NCI-H146 treated with DMSO at 0.1 percent for 48 hours (cell line): ENCODE data around the gene LRRC8B.

Source experiments
- DNase-seq: peaks from one replicate; lab custom pipeline; 2025; ENCODE audit not compliant: unreplicated experiment; lab: John Stamatoyannopoulos, UW

Gene LRRC8B

GRCh38 chr1:89630048-89630447 lies 105.4 kb downstream of the LRRC8B start:
- DNase-seq, result no peak

DNA sequence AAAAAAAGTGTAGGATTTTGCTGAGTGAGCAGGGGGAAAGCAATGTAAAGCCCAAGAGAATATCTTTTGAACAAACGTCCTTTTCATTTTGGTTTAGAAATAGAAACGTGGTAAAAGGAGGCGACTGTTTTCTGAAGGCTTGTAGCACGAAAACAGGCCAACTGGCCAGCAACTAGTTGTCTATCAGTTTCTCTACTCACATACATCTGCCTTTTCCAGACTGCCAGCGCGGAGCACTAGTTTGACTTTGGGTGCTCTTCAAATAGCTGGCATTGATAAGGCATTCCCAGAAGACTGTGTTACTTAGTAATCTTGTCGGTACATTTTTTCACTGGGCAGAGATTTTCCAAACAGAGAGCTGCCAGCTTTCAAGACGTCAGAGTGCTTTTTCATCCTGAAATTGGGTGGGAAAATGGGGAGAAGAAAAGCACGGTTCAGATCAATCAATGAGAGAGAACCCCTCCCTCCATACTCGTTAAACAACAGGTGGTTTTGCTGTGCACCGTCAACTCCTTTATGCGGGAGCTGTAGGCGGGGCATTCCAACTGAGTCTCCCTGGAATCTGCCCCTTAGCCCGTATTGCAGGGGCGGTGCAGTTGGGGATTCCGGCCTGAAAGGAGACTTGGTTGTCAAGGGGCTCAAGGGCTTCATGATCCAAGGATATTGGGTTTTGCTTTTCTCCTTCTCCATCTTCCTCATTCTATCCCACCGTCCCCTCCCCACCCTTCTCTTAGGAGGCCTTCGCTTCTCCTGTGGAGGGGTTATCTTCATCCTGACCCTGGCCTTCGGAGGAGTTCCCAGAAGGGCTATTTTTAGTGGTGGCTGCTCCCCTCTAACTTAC lies 107.4 kb downstream of the LRRC8B start:
- peak; percentile 64 for DNase-seq

DNA sequence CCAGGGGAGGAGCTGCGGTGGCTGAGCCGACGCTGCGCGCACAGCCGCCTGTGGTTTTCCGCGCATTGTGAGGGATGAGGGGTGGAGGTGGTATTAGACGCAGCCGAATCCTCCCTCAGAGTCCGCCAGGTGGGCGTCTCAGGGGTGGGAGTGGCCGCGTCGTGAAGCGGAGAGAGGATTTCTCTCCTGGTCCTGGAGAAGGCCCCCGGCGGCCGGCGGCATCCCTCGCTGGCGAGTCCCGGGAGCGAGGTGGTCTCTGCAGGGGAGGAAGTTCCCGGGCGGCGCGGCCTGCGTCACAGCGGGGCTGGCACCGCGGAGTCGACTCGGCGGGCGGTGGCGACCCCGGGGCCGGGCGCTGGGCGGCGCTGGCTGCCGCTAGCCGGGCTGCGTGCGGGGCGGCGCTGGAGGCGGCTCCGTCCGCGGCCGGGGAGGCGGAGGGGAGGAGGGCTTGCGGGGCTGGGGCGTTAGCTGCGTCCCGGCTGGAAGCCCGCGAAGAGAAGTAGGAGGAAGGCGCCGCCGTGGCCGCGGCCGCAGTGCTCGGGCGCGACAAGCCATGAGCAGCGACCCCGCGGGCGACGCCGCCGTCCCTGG lies 108.1 kb downstream of the LRRC8B start, which contains the start of gene LRRC8C:
Gene LRRC8C (plus strand): TSS at position 464 of the 591 bp plus-strand sequence. CDS start 53,354 bp downstream, outside the sequence.
- DNase-seq, result peak; percentile 63

GRCh38 chr1:89633248-89633799 lies 108.7 kb downstream of the LRRC8B start:
- peak; percentile 28 for DNase-seq

DNA sequence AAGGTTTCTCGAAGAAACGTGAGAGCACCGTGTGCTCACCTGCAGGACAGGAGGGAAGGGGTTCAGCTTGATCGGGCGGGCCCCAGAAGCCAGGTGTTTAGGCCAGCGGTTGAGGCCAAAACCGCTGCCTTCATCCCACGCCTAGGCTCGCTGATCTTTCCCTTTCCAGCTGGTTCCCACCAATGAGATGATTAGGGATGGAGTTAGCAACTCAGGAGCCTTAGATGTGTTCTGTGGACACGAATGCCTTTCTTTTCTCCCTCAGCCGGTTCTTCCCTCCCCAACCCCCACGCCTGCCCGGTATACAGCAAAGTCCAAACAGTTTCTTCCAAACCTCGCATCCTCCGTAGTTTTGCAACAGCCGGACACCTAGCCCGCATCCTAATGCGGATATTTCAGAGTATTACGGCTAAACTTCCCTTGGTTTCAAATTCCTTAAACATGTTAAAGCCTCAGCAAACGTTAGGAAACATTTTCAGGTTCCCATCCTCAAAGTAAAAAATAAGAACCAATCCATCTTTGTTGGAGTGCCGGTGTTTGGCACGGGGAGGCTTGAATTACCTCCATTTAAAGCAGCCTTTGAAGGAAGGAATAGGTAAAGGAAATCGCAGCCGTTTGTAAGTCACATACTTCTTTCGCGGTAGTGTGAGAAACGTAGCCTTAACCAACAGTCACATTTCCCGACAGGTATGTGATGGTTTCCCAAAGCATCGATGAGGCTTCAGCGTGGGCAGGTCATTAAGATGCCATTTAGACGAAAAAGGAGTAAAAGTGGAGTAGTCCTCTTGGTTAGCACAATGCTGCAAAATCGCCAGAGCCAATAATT lies 109.4 kb downstream of the LRRC8B start:
- peak; percentile 11 for DNase-seq

DNA sequence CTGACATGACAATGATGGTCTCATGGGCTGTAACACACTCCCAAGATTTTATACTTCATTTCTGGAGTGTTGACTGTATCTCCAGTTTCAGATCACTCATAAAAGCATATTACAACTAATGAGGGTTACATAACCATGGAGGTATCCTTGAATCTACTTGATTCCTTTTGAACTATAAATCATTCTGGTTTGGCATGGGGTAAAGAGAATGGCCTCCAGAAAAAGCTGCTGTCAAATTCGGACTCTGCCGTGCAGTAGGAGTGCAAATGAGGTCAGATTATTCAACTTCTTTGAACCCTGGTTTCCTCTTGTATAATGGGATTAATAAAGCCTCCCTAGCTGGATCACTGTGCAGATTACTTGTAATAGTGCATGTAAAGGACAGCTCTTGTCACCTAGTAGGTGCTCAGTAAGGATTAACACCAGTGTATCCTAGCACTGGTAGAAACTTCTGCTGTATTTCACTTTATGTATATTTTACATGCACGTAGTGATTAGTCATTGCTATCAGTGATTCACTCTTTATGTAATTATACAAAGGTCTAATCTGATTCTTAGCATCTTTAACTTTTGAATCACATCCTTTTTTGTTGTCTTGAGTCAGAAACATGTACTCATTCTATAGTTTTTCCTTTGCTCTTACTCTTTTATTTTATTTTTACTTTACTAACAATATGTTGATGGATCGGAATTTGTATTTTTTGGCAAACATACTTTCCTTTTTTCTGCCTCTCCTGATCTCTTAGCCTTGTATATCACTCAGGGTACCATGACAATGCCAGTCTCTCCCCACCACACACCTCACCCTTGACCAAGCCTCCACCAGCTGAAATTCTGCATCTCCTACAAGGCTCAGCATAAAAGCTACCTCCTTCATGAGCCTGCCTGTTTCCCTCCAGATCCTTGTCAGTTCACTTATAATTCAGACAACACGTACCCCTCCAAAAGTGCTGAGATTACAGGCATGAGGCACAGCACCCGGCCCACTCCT lies 111.5 kb downstream of the LRRC8B start:
- DNase-seq, result no peak

GRCh38 chr1:89637496-89637895 lies 112.9 kb downstream of the LRRC8B start:
- DNase-seq, result no peak

DNA sequence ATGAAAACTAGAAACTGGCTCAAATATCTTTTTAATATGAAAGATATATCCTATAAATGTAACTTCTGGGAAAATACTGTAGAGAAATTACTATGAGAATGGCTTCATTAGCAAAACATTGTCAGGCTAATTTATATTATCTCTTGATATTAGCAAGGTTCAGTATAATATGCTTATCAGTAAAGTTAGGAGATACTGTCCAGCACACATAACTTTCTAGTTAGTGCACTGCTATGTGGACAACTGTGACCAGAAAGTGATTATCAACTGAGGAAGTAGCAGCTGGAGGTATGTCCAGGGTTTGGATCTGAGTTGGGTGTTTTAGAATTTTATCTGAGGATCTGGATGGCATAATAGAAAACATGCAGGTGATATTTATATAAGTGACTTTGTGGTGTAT lies 115.8 kb downstream of the LRRC8B start:
- no peak for DNase-seq

GRCh38 chr1:89641781-89642180 lies 117.2 kb downstream of the LRRC8B start:
- DNase-seq, result no peak

GRCh38 chr1:89643577-89643976 lies 118.9 kb downstream of the LRRC8B start:
- DNase-seq, result no peak

DNA sequence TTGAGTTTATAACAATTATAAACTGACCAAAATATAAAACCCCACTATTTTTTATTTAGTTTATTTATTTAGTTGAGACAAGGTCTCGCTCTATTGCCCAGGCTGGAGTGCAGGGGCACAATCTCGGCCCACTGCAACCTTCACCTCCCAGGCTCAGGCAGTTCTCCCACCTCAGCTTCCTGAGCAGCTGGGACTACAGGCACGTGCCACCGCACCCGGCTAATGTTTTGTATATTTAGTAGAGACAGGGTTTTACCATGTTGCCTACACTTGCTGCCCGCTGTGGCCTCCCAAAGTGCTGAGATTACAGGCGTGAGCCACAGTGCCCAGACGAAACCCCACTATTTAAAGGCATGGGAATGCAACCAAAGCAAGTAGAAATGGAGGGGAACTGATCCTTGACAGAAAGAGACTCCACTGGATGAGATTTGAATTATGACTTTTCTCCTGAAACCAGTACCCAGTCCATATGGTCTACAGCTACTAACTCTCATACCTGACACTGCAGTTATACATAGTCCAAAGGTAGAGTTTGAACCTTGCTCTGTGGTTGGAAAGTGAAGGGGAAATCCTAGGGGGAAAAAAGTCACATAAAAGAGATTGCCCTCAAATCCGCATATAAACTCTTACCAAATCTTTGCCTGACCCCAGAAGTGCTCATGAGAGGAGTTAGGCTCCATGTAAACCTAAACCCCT lies 119.6 kb downstream of the LRRC8B start:
- DNase-seq, result no peak

DNA sequence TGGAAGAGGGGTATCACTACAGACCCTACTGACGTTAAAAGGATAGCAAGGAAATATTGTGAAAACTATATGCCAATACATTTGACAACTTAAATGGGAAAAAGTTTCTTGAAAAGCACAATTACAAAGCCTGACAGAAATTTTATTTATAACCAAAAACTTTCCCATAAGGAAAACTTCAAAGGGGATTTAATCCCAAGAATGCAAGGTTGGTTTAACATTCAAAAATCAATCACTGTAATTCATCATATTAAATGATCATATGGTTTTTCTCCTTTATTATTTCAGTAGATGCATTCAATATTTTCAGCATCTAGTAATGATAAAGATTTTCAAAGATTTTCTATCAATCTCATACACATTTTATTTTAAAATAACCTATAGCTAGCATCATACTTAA lies 121.6 kb downstream of the LRRC8B start:
- DNase-seq, result no peak
